GM19351 (cell line): ENCODE data around the gene SIX4.

Source experiments
- ATAC-seq: cut with Tn5 transposase; IDR thresholded peaks from one replicate; pipeline ENCODE4 v1.9.1; 2021; ENCODE audit warnings: mild to moderate bottlenecking, moderate library complexity; ENCODE audit not compliant: unreplicated experiment

Gene SIX4

DNA sequence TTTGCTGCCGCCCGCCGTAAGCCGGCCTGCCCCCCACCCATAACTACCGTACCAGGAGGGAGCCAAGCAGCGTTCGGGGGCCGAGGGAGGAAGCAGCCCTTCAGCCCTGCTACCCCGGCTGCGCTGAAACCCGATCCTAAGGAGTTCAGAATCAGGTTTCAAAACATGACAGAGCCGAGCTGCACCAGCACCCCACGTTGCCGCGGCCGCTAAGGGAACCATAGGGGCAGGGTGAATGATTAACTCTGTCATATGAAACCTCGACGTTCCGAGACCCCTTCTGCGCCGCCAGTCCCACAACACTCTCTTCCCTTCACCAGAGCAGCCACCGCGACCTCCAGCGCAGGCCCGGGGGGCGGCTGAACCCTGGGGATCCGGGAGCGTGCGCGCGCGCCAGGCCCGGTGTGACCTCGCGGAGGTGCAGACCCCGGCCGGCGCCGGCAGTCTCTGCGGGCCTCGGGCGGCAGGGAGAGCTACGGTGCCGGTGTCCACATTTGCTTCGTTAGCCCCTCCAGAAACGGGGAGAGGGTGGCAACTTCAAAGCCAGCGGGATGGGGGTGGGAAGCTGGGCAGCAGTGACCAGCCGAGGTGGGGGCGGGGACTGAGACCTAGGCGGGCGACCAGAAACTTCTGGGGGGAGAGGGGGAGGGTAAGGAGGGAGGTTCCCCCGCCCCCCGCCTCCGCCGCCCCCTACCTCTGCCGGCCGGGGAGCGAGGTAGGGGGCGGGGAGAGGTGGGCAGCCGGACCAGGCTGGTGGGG, 1.6 kb downstream of the SIX4 start:
- ATAC-seq: peak; percentile 35

DNA sequence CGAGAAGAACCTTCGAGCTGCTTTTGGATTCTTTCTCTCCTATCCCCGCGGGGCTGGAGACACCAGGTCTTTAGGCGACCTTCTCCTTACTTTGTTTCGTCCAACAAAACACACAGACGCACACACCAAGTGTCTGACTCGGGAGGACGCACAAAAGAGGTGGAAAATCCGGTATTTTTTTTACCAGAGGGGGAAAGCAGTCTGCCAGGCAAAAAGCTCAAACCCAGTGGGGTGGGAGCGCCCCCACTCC, 2.1 kb downstream of the SIX4 start:
- no peak for ATAC-seq

DNA sequence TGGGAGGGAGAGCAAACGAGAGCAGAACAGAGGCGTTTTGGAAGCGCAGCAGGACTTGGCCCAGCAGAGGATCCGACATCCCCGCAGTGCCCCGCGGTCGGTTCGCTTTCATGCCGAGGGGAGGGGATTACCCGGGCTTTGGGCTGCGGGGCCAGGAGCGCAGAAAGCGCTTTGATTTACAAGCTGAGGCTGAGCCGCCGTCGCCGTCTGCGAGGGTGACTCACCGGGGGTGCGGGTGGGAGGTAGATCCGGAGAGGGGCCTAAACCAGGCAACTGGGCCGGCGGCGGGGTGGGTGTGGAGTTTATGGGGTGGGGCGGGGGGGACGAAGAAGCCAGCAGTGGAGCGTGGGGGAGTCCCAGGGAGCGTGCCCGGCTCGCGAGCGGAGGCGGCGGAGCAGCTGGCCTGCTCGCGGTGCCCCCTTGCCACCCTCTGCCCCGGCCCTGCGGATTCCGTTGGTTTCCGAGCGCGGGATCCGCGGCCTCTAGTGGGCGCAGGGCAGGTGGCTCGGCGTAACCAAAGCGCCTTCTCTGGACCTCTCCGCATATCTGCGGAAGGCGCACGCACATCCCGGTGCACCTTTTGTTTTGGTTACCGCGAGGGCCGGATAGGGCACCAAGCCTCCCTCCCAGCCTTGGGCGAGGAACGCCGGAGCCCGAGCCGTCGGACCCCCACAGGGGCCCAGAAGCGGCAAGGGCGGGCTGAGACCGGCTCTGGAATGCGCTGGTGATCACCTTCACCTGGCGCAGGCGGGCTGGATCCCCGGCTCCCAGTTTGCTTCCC, 2.6 kb downstream of the SIX4 start:
- no peak for ATAC-seq

DNA sequence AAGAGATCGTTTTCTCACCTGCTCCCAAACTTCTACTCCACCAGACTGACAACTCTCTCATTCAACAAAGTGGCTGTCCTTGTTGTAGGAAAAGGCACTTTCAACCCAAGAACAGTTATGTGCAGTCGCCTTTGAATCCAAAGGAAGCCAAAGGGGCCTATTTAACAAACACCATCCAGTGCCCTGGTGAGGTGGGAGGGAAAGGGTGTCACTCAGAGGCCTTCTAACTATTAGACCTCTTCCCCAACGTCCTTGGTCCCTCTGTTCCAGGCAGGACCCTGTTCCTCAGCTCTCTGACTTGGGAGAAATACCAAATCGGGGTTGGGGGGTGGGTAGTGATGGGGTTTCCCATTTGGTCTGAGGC, 3.2 kb downstream of the SIX4 start:
- no peak for ATAC-seq

DNA sequence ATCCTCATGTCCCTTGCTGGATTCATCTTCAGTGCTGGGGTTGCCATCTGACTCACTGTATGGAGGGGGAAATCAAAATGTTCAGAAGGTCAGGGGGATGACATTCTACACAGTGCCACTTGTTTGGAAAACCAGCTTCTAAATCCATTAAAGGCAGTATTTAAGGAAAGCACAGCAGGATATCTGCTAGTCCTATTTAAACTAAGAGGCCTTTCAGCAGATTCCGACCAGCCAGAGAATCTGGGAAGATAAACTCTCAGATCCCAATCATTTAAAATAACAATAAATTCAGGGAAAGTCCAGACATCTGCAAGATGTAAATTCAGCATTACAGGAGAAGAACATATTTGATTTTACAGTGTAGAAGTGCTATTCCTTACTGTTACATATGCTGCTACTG, 3.8 kb downstream of the SIX4 start:
- no peak for ATAC-seq

DNA sequence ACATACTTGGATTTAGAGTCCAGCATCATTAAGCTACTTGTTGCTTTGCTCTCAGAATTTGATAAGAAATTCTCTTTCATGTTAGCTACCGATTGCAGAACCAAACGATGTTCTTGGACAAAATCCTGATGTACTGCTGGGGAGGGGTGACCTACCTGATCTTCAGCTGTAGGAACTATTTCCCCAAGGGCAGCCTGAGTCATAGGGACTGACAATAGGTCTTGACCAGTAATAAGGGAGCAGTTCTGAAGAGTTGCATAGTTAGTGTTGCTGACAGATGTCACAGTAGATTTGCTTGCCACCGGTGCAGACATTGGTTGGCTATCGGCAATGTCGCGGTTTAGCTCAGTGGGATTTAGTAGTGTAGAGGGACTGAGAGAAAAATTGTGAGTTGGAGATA, 10.6 kb downstream of the SIX4 start:
- ATAC-seq: no peak

DNA sequence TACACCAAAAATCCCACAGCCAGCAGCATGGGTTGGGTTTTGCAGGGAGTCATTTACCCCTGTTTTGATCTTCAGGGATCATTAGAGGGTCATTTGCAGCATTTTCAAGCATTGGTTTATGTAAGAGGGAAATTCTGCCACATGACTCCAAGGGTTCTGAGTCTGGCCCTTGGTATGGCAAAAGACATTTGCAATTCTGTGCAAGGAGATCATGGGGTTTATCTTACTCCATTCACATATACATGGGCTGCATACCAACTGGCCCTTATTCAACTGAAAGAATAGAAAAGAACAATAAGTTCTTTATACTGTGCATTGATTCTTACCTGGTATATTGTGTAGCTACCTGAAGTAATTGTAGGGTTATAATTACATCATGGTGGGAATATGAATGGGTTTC, 13.7 kb downstream of the SIX4 start:
- ATAC-seq: no peak

DNA sequence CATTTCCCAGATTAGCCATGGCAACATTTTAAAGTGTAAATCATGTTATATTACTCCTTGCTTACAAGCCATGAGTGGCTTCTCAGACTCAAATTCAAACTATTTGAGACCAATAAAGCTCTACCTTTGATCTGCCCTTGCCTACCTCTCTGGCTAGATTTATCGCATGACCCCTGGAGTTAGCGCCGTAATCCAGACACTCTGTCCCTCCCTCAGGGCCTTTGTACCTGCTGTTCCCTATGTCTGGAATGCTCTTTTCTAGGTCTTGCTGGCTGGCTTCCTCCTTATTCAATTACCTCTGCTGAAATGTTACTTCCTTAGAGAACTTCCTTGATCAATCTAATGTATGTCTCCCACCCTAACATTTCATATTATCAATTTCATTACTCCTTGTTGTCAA, 16.3 kb downstream of the SIX4 start:
- no peak for ATAC-seq

DNA sequence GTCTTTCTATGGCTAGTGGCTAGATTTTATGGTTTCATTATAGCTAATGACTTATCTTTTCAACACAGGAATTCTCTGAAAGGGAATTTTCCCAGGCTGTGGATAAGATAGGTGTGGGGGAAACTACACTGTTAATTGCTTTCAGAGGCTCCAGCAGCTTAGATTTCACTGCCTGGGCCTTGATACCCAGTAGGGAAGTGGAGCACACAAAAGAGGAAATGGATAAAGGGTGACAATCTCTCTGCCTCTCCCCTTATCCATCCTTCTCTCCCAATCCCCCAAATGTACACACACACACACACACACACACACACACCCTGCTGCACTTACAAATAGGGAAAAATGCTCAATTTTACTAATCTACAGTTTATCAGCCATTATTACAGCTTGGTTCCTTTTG, 19.1 kb downstream of the SIX4 start:
- ATAC-seq: no peak

DNA sequence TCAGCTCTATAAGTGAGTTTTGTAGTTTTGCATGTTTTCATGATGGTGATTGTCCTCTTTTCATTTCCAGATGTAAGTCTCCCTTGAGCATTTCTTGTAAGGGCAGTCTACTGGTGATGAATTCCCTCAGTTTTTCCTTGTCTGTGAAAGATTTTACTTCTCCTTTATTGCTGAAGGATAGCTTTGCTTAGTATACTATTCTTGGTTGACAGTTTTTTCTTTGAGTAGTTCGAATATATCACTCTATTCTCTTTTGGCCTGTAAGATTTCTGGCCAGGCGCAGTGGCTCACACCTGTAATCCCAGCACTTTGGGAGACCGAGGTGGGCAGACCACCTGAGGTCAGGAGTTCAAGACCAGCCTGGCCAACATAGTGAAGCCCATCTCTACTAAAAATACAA, 23.6 kb downstream of the SIX4 start:
- ATAC-seq: no peak

DNA sequence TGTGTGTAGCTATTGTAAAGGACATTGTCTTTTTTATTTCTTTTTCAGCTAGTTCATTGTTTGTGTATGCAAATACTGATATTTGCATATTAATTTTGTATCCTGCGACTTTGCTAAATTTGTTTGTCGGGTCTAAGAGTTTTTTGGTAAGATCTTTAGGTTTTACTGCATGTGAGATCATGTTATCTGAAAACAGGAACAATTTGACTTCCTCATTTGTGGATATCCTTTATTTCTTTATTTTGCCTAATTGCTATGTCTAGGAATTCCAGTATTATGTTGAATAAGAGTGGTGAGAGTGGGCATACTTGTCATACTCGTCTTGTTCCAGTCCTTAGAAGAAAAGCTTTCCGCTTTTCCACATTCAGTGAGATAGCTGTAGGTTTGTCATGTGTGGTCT, 28.8 kb downstream of the SIX4 start:
- ATAC-seq: no peak

DNA sequence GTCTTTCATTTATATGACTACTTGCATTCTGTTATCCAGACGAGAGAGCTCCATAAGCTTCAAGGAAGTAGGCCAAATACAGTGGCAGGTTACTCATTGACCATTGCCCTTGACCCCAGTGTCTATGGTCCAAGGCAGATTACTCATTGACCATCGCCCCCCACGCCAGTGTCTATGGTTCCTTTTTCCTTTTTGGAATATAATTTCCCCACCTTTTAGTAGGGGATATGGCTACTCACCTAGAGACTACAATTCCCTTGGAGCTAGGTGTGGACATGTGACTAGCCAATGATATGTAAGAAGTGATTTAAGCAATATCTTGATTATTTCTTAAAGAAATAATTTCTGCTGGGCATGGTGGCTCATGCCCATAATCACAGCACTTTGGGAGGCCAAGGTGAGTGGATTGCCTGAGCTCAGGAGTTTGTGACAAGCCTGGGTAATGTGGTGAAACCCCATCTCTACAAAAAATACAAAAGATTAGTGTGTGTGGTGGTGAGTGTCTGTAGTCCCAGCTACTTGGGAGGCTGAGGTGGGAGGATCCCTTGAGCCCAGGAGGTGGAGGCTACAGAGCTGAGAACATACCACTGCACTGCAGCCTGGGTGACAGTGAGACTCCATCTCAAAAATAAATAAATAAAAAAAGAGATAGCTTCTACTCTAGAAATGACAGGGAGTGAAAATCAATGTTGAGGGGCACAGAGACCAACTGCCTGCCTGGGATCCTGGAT, 32.6 kb downstream of the SIX4 start:
- no peak for ATAC-seq

DNA sequence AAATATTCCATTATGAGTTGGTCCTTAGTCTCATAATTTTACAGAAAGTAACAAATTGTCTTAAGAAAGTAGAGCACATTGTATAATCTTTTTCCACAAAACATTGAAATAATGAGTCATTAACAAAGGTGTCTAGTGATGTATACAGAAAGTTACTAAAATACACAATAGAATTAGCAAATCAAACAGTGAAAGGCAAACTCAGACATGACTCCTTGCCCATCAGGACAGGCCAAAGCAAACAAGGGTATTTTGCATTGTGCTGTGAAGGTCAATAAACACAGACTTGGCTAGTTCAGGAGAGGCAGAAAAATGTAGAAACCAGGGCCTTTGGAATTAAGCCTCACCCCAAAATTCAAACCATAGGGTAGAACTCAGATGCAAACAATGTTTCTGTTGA, 37.3 kb downstream of the SIX4 start:
- no peak for ATAC-seq

DNA sequence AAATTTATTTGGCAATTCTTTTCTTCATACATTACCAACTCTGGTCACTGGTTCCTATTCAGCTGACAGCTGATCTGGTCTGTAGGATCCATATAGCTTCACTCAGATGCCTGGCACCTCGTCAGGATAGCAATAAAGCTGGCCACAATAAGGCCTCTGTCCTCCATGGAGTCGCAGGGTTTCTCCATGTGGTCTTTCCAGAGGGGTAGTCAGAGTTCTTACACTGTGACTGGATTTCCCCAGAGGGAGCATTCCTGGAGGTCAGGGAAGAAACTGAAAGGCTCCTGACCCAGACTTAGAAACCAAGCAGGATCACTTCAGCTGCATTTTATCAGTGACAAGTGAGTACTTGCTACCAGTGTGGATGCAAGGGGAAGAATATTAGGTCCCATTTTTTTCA, 39.9 kb downstream of the SIX4 start:
- no peak for ATAC-seq

DNA sequence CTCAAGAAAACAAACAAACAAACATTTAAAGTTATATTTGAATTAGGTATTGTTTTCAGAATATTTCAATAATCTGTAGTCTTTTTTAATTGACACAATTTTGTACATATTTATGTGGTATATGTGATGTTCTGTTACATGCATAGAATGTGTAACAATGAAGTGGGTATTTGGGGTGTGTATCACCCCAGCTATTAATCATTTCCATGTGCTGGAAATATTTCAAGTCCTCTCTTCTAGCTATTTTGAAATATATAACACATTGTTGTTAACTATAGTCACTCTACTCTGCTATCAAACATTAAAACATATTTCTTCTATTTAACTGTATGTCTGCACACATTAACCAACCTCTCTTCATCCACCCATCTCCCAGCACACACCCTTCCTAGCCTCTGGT, 42.9 kb downstream of the SIX4 start:
- ATAC-seq: no peak

DNA sequence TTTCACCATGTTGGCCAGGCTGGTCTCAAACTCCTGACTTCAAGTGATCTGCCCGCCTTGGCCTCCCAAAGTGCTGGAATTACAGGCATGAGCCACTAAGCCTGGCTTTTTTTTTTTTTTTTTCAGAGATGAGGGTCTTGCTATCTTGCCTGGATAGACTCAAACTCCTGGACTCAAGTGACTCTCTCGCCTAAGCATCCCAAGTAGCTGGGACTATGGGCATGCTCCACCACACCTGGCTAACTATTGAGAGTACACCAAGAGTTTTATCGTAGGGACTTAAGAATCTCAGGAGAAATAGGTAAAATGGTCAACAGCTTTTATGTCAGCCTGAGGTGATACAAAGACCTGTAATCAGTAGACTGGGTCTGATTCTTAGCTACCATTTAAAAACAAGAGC, 43.6 kb downstream of the SIX4 start:
- no peak for ATAC-seq

DNA sequence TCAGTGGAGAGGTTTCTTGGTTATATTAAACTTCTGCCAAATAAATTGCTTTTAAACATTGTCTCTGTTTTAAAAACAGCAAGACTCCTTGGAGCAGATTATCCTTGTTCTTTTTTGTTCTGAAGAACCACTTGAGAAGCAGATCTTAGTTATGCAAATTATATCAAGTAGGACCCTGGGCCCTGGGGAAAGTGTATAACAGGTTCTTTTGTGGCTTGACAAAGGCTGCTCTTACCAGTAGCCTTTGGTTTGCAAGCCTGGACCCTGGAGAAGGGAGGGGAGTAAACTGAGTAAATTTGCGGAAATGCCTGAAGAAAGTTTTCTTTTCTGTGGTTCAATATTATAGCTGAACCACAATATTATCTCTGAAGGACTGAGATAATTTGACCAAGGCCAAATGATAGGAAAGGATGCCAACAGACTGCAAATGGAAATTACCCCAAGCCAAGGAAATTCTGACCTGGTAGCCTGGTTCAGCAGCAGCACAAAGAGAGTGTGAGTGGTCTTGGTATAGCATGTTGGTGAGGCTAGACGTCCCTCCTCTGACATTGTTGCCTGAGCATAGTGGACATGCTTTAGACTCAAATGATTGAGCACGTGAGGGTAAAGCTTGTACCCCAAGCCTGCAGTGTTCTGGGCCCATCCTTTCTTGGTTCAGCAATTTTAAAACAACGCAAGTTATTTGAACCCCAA, 44.4 kb downstream of the SIX4 start:
- ATAC-seq: no peak

DNA sequence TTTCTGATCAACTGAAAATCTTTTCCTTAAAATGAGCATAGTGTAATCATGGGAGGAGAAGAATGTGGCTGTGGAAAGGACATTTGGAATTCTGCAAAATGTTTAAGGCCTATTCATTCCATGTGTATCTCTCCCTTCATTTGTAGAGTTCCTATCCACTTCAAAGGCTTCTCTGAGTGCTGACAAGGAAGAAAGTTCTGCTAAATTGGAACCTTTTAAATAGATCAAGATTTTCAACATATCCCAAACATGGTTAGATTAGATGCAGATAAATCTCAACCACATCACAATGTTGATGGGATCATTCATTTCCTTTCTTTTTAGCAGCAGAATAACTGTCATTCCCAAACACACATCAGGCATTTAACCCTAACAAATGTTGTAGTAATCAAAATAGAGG, 46.5 kb downstream of the SIX4 start:
- ATAC-seq: no peak

DNA sequence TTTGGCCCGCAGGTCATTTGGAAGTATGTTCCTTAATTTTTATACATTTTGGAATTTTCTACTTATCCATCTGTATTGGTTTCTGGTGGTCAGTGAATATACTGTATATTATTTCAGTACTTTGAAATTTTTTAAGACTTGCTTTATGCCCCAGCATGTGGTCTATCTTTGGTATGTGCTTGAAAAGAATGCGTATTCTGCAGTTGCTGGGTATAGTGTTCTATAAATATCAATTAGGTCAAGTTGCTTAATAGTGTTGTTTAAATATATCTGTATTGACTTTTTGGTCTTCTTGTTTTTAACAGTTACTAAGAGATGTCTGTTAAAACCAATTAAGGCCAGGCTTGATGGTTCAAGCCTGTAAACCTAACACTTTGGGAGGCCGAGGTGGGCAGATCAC, 53.2 kb downstream of the SIX4 start:
- no peak for ATAC-seq

DNA sequence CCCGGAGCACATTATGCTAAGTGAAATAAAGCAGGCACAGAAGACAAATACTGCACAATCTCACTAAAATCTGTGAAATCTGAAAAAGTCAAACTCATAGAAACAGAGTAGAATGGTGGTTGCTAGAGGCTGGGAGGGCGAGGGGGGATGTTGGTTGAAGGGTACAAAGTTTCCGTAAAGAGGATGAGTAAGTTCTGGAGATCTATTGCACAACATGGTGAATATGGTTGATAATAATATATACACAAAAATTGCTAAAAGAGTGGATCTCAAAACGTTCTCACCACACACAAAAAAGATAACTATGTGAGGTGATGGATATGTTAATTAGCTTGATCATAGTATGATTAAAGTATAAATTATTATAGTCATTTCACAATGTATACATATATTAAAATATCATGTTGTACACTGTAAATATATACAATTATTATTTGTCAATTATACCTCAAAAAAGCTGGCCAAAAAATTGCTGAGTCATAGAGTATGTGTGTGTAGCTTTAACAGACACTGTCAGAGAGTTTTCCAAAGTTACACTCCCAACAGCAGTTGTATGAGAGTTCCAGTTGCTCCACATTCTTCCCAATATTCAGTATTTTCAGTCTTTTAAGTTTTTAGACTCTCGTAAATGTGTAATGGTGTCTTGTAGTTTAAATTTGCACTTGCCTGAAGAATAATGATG, 55.6 kb downstream of the SIX4 start:
- ATAC-seq: no peak

DNA sequence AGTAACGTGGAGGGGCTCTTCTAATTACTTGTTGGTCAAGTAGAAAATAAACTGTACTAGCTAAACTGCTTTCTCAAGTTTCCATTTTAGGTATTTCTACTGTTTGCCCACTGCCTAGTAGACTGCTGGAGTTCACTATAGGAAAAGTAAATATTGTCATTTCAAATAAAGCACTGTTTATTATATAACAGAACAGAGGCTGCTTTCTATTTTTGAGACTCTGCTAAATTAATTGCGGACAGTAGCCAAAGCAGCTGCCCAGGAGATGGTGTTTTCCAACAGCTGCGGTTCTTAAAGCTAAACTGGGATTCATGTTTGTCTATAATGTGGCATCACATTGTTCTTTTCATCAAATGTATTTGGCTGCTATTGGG, 59.0 kb downstream of the SIX4 start:
- no peak for ATAC-seq
